A673 (cell line): Measurements from ENCODE around the gene GRAMD1A. TPM values are rescaled to one million over a fixed set of nuclear protein-coding genes. Genes with fewer than 3 reads are reported as not detected.

ENCODE experiments used
- BruUV-seq: library from RNA; stranded (reverse); fragments of 400-500 nt; replicated peaks from 2 replicates; lab custom pipeline; 2021; lab: Mats Ljungman, UMichigan
- CTCF ChIA-PET: fragments of 300-600 bp; sonication (Branson Sonifier 250); formaldehyde crosslinking; loops from one replicate; lab custom pipeline; 2022; ENCODE audit warnings: antibody characterized with exemption; lab: Charles Lee
- POLR2A ChIA-PET: fragments of 300-600 bp; sonication (Branson Sonifier 250); formaldehyde crosslinking; loops from one replicate; lab custom pipeline; 2022; ENCODE audit warnings: antibody characterized with exemption; ENCODE audit not compliant: low non-redundant PET; lab: Charles Lee
- DNase-seq: peaks from one replicate; pipeline ENCODE4 v3.0.0-alpha.2; 2015; ENCODE audit warnings: low spot score
- H3K27ac ChIP-seq: fragments of 200-600 bp; sonication (generic); 2 replicates; pipeline ENCODE4 v1.5.1; 2016; ENCODE audit warnings: mixed run types, low read depth, mild to moderate bottlenecking, mixed read lengths, antibody characterized with exemption, low read length; ENCODE audit not compliant: poor library complexity, severe bottlenecking
- H3K27me3 ChIP-seq: fragments of 200-600 bp; sonication (generic); replicated peaks from 2 replicates; pipeline ENCODE4 v1.6.1; 2017; ENCODE audit warnings: mixed run types, low read depth, mild to moderate bottlenecking, mixed read lengths, antibody characterized with exemption, low read length; ENCODE audit not compliant: insufficient read depth, poor library complexity
- H3K36me3 ChIP-seq: fragments of 200-600 bp; sonication (generic); 2 replicates; pipeline ENCODE4 v1.6.1; 2016; ENCODE audit warnings: mixed run types, mild to moderate bottlenecking, mixed read lengths, antibody characterized with exemption, low read length; ENCODE audit not compliant: insufficient read depth, poor library complexity, severe bottlenecking
- H3K4me1 ChIP-seq: fragments of 200-600 bp; sonication (generic); 2 replicates; pipeline ENCODE4 v1.6.1; 2017; ENCODE audit warnings: mixed run types, mild to moderate bottlenecking, mixed read lengths, antibody characterized with exemption, low read length; ENCODE audit not compliant: insufficient read depth, poor library complexity, severe bottlenecking
- H3K4me3 ChIP-seq: fragments of 200-600 bp; sonication (generic); 2 replicates; pipeline ENCODE4 v1.5.1; 2016; ENCODE audit warnings: low read depth, mixed run types, mild to moderate bottlenecking, mixed read lengths, low read length; ENCODE audit not compliant: poor library complexity, severe bottlenecking
- H3K9me3 ChIP-seq: fragments of 200-600 bp; sonication (generic); 2 replicates; pipeline ENCODE4 v1.6.1; 2016; ENCODE audit warnings: mixed run types, low read depth, mild to moderate bottlenecking, mixed read lengths, antibody characterized with exemption, low read length; ENCODE audit not compliant: poor library complexity, severe bottlenecking
- CTCF ChIP-seq: fragments of 300-800, 200-600 bp; sonication (generic); conservative IDR thresholded peaks from 2 replicates; pipeline ENCODE4 v1.5.1; 2017; ENCODE audit warnings: low read depth, mild to moderate bottlenecking, antibody characterized with exemption, low read length, moderate library complexity, mixed read lengths
- EZH2 ChIP-seq: fragments of 200-600 bp; sonication (generic); IDR thresholded peaks from 2 replicates; pipeline ENCODE4 v1.6.1; 2017; ENCODE audit warnings: borderline replicate concordance, low read depth, mild to moderate bottlenecking, mixed read lengths, antibody characterized with exemption, low read length; ENCODE audit not compliant: poor library complexity, severe bottlenecking
- intact Hi-C: fragments of 100-400 bp; cut with micrococcal nuclease; formaldehyde crosslinking; loops from one replicate; pipeline ENCODE4 v1.10.0; 2022; ENCODE audit not compliant: unreplicated experiment
- total RNA-seq: library from RNA; stranded (reverse); gene quantifications from 2 replicates; pipeline ENCODE4 v1.2.3, GENCODE V29; 2021

The GRAMD1A gene
- total RNA-seq, 1 experiment from 2014 or later: 87.3 TPM

DNA sequence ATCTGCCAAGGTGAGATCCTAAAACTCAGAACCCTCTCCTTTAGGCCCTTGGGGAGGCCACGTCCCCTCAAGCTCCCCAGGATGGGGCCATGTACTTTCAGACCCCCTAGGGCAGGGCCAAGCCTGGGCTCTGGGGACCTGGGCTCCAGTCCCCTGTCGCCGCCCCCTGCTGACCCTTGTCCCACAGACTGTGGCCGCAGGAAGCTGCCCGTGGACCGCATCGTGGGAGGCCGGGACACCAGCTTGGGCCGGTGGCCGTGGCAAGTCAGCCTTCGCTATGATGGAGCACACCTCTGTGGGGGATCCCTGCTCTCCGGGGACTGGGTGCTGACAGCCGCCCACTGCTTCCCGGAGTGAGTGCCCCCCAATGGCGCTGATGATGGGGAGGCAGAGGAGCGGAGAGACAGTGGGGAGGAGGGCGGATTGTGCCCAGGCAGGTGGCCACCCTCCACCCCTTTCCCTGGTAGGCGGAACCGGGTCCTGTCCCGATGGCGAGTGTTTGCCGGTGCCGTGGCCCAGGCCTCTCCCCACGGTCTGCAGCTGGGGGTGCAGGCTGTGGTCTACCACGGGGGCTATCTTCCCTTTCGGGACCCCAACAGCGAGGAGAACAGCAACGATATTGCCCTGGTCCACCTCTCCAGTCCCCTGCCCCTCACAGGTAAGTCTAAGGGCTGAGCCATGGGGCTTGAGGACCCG lies 60.2 kb downstream of the GRAMD1A start:
- Histone ChIP-seq H3K9me3 (no peaks in the 10 kb centered on the region), H3K36me3 (no peaks in the 10 kb centered on the region), H3K27me3 (peaks cover 16% of the 10 kb centered on the region), H3K4me1 (no peaks in the 10 kb centered on the region), H3K27ac (no peak overlapping the region), H3K4me3 (no peak overlapping the region)
- DNase-seq: no peak
- intact Hi-C loops: no loop called here
- POLR2A ChIA-PET: no interaction called here
- no TSS peak for BruUV-seq
- CTCF ChIA-PET: no interaction called here
- TF ChIP-seq EZH2: no peak
- TF ChIP-seq CTCF: no peak

DNA sequence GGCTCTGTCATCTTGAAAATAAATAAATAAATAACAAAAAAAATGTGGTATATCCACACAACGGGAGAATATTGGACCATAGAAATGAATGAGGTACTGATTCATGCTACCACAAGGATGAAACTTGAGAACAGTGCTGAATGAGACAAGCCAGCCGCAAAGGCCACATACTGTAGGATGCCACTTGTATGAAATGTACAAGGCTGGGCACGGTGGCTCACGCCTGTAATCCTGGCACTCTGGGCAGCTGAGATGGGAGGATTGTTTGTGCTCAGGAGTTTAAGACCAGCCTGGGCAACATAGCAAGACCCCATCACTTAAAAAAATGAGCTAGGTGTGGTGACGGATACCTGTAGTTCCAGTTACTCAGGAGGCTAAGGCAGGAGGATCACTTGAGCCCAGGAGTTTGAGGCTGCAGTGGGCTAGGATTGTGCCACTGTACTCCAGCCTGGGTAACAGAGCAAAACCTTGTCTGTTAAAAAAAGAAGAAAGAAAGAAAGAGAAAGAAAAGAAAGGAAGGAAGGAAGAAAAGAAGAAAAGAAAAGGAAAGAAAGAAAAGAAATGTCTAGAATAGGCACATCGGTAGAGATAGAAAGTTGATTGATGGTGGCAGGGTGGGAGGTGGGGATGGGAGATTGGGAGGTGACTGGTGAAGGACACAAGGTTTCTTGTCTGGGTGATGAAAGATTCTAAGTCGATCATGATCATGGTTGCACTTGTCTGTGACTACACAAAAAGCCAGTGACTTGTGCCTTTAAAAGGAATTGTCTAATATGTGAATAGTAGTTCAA lies 61.7 kb downstream of the GRAMD1A start:
- ChIA-PET POLR2A (no interaction called here), CTCF (no interaction called here)
- Histone ChIP-seq H3K27me3 (peaks cover 3% of the 10 kb centered on the region), H3K27ac (no peak overlapping the region), H3K9me3 (no peaks in the 10 kb centered on the region), H3K4me1 (no peaks in the 10 kb centered on the region), H3K36me3 (no peaks in the 10 kb centered on the region), H3K4me3 (no peak overlapping the region)
- BruUV-seq: no TSS peak
- no peak for TF ChIP-seq CTCF
- TF ChIP-seq EZH2: no peak
- no peak for DNase-seq
- intact Hi-C loops: no loop called here

GRCh38 chr19:35062942-35063341 lies 62.8 kb downstream of the GRAMD1A start:
- Histone ChIP-seq H3K4me3 (no peak overlapping the region), H3K9me3 (no peaks in the 10 kb centered on the region), H3K36me3 (no peaks in the 10 kb centered on the region), H3K4me1 (no peaks in the 10 kb centered on the region), H3K27me3 (no peaks in the 10 kb centered on the region), H3K27ac (no peak overlapping the region)
- CTCF ChIA-PET: no interaction called here
- POLR2A ChIA-PET: no interaction called here
- intact Hi-C loops: no loop called here
- TF ChIP-seq CTCF: no peak
- no peak for TF ChIP-seq EZH2
- BruUV-seq: no TSS peak
- no peak for DNase-seq
